GM12873 (cell line): Measurements from ENCODE around the gene EML5.

Experiments
- TF ChIP-seq, protein P1 (sequence below): IDR thresholded peaks from 2 replicates; pipeline ENCODE4 v1.5.1; 2012; ENCODE audit warnings: low read depth, mild to moderate bottlenecking, moderate library complexity, low read length, control low read depth; ENCODE audit not compliant: insufficient read depth; ENCODE audit errors: missing control alignments

Gene EML5

DNA sequence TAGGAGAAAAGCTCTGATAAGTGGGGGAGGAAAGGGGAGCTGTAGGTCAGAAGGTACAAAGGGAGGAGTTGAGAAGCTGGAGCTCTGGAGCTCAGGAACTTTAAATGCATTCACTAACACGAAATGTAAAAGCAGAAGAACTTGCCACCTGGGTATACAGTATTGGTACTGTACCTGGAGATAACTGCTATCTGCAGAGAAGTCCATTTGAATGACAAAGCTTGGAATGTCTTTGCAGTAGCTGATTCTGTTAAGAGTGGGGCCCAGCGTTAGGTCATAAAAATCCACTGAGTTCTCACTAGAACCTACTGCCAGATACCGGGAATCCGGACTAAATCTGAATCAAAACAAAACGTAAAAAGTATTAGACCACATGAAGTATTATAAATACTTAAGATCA, 174.3 kb downstream of the EML5 start:
- TF ChIP-seq, protein P1, sequence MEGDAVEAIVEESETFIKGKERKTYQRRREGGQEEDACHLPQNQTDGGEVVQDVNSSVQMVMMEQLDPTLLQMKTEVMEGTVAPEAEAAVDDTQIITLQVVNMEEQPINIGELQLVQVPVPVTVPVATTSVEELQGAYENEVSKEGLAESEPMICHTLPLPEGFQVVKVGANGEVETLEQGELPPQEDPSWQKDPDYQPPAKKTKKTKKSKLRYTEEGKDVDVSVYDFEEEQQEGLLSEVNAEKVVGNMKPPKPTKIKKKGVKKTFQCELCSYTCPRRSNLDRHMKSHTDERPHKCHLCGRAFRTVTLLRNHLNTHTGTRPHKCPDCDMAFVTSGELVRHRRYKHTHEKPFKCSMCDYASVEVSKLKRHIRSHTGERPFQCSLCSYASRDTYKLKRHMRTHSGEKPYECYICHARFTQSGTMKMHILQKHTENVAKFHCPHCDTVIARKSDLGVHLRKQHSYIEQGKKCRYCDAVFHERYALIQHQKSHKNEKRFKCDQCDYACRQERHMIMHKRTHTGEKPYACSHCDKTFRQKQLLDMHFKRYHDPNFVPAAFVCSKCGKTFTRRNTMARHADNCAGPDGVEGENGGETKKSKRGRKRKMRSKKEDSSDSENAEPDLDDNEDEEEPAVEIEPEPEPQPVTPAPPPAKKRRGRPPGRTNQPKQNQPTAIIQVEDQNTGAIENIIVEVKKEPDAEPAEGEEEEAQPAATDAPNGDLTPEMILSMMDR = no peak

DNA sequence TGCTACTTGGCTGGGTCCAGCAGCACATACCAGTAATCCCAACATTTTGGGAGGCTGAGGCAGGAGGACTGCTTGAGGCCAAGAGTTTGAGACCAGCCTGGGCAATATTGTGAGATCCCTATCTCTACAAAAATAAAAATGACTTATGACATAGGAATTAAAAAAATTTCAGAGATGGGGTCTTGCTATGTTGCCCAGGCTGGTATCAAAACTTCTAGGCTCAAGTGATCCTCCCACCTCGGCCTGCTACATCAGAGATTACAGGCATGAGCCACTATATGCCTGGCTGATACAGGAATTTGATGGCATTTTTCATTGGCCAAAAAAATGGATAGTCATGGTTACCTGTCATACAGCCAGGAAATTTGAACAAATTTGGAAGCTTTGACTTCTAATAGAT, 175.3 kb downstream of the EML5 start:
- TF ChIP-seq, protein P1 = no peak

DNA sequence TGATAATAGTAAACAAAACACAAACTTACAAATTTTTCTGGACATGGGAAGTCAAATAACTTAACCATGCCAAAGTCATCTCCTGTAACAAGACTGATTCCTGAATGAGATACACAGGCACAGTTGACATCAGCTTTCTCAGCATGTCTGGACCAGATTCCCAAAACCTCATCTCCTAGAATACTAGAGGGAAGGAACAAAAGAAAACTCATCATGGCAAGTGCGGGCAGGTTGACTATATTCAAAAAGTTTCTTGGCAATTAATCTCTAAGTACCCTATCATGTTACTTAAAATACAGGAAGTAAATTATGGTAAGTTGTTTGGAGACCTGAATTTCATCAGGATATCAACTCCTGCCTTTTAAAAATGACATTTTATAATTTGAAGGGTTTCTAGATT, 176.1 kb downstream of the EML5 start:
- TF ChIP-seq, protein P1 = no peak

- TF ChIP-seq, protein P1 = no peak
Observed at GRCh38 chr14:88614218-88614907, 178.4 kb downstream of the EML5 start.

DNA sequence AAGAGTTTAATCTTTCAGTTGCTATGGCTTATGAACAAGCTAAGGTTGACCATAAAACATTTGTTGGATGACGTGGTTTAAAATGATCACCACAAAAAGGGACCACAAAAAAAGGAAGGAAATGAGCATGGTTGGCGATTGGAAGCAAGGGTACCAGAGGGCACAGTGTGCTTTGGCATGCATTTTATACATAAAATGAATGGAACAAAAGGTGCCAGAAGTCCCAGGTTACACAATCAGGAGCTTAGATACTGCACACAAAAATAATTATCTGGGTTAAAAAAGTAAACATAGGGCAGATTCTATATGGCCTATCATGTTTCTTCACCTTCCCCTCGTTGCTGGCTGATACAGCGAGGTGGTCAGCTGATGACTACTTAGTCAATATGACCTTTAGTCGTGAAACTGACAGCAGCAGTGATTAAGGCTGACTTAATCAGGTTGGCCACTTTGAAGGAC, 179.2 kb downstream of the EML5 start:
- TF ChIP-seq, protein P1 = no peak

GRCh38 chr14:88612981-88613380, 179.8 kb downstream of the EML5 start:
- TF ChIP-seq, protein P1 = no peak

- TF ChIP-seq, protein P1 = no peak
Observed at GRCh38 chr14:88611878-88612277, 180.9 kb downstream of the EML5 start.
